MCF 10A (cell line): ENCODE measurements around the gene ARHGAP31. TPM values are rescaled to one million over a fixed set of nuclear protein-coding genes. Genes with fewer than 3 reads are reported as not detected.

ENCODE experiments used
- BruUV-seq: library from RNA; stranded (reverse); fragments of 400-500 nt; replicated peaks from 2 replicates; lab custom pipeline; 2021; lab: Mats Ljungman, UMichigan
- CTCF ChIA-PET: fragments of 300-600 bp; sonication (Branson Sonifier 250); formaldehyde crosslinking; extraction: SDS; loops from one replicate; lab custom pipeline; 2021; ENCODE audit warnings: antibody characterized with exemption, inconsistent platforms; lab: Yijun Ruan, JAX
- POLR2A ChIA-PET: fragments of 300-600, 350-650 bp; sonication (Branson Sonifier 250); formaldehyde crosslinking; extraction: SDS; loops from one replicate; lab custom pipeline; 2020; ENCODE audit warnings: antibody characterized with exemption, inconsistent platforms; lab: Yijun Ruan, JAX
- DNase-seq: peaks from one replicate; pipeline ENCODE4 v3.0.0-alpha.2; 2018; ENCODE audit not compliant: unreplicated experiment
- H3K27ac Mint-ChIP-seq: one replicate; pipeline ENCODE4 v1.8.0; 2022; ENCODE audit warnings: mild to moderate bottlenecking, low read depth, mixed read lengths; ENCODE audit not compliant: unreplicated experiment
- H3K27me3 Mint-ChIP-seq: one replicate; pipeline ENCODE4 v1.8.0; 2022; ENCODE audit warnings: mixed read lengths; ENCODE audit not compliant: insufficient read depth, unreplicated experiment
- H3K36me3 Mint-ChIP-seq: one replicate; pipeline ENCODE4 v1.8.0; 2022; ENCODE audit warnings: mild to moderate bottlenecking, moderate library complexity, mixed read lengths; ENCODE audit not compliant: insufficient read depth, unreplicated experiment
- H3K4me1 Mint-ChIP-seq: one replicate; pipeline ENCODE4 v1.8.0; 2022; ENCODE audit warnings: mixed read lengths; ENCODE audit not compliant: insufficient read depth, unreplicated experiment
- H3K4me3 Mint-ChIP-seq: one replicate; pipeline ENCODE4 v1.8.0; 2022; ENCODE audit warnings: mild to moderate bottlenecking, moderate library complexity, mixed read lengths; ENCODE audit not compliant: unreplicated experiment
- H3K9me3 Mint-ChIP-seq: one replicate; pipeline ENCODE4 v1.8.0; 2022; ENCODE audit warnings: mixed read lengths; ENCODE audit not compliant: unreplicated experiment
- intact Hi-C: fragments of 100-400 bp; cut with micrococcal nuclease; formaldehyde crosslinking; loops from 2 replicates; pipeline ENCODE4 v1.14.1; 2022
- total RNA-seq: library from RNA; stranded (reverse); gene quantifications from 2 replicates; pipeline ENCODE4 v1.2.3, GENCODE V29; 2022
- TF ChIP-seq, protein P1 (sequence below): fragments of 200-600 bp; IDR thresholded peaks from one replicate; pipeline ENCODE4 v1.8.0; 2022; ENCODE audit warnings: antibody characterized with exemption, mild to moderate bottlenecking; ENCODE audit not compliant: unreplicated experiment

Gene ARHGAP31
- total RNA-seq, 1 experiment from 2014 or later, result 4.4 TPM

DNA sequence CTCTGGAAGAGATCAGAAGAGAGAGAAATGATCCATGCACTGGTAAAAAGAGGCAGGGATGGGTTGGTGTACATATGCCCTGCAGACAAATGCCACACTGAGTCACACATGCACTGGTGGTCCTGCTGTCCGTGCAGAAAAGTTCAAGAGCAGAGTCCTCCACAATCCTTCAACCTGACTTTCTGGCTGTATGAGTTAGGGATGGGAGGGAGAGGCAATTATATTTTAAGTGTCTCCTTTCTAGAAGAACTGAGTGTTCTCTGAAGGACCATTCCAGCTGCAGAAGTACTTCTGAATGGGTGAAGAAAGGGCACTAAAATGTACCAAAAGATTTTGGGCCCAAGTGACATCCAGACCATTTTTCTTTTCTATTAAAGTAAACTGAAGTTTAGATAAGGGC, 142.8 kb downstream of the ARHGAP31 start:
- POLR2A ChIA-PET, result interaction anchor here (1.1 kb wide), 1 partner anchor 26 kb away, joined by 3 read pairs; the partner anchor contains the start of gene TMEM39A
- TF ChIP-seq, protein P1, sequence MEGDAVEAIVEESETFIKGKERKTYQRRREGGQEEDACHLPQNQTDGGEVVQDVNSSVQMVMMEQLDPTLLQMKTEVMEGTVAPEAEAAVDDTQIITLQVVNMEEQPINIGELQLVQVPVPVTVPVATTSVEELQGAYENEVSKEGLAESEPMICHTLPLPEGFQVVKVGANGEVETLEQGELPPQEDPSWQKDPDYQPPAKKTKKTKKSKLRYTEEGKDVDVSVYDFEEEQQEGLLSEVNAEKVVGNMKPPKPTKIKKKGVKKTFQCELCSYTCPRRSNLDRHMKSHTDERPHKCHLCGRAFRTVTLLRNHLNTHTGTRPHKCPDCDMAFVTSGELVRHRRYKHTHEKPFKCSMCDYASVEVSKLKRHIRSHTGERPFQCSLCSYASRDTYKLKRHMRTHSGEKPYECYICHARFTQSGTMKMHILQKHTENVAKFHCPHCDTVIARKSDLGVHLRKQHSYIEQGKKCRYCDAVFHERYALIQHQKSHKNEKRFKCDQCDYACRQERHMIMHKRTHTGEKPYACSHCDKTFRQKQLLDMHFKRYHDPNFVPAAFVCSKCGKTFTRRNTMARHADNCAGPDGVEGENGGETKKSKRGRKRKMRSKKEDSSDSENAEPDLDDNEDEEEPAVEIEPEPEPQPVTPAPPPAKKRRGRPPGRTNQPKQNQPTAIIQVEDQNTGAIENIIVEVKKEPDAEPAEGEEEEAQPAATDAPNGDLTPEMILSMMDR, result no peak
- no peaks in the 10 kb centered on the region for H3K9me3 Mint-ChIP-seq
- peaks cover 84% of the 10 kb centered on the region for H3K36me3 Mint-ChIP-seq
- BruUV-seq, result no TSS peak
- no peak overlapping the region for H3K4me3 Mint-ChIP-seq
- no peak overlapping the region for H3K27ac Mint-ChIP-seq
- CTCF ChIA-PET, result no interaction called here
- no peaks in the 10 kb centered on the region for H3K27me3 Mint-ChIP-seq
- DNase-seq, result no peak
- intact Hi-C loops, result no loop called here
- H3K4me1 Mint-ChIP-seq, result no peaks in the 10 kb centered on the region

DNA sequence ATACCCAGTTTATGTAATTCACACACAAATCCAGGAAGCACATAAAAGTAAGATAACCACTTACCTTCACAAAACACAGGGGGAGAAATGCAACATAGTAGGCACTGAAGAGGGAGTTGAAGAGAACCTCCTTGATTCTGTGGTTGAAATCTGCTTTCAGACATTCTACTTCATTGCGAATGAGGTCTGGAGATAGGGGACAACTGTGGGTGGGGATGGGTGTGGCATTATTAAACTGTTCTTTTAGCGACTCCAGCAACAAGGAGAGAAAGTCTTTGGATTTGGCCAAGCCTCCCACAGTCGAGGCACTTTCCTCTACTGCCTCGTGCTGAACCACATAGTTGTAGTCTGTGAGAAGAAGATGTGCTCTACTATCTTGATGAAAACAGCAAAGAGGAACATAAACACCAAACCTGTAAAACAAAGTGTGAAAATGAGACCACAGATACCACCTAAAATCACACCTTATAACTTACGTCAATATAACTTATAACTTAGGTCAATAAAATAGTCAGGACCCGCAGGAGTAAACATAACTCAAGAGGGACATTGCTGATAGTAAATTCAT, 143.6 kb downstream of the ARHGAP31 start:
- BruUV-seq, result no TSS peak
- POLR2A ChIA-PET, result interaction anchor here (1.1 kb wide), 1 partner anchor 25 kb away, joined by 3 read pairs; the partner anchor contains the start of gene TMEM39A

DNA sequence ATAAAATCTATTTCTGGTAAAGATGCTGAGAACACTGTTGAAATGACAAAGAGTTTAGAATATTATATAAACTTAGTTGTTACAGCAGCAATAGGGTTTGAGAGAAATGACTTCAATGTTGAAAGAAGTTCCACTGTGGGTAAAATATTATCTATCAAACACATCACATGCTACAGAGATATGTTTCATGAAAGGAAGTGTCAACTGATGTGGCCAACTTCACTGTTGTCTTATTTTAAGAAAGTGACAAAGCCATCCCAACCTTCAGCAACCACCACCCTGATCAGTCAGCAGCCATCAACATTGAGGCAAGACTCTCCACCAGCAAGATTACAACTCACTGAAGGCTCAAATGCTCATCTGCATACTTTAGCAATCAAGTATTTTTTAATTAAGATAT, 149.0 kb downstream of the ARHGAP31 start:
- H3K36me3 Mint-ChIP-seq, result peaks cover 84% of the 10 kb centered on the region
- ChIA-PET CTCF (no interaction called here), POLR2A (interaction anchor here (0.9 kb wide), 1 partner anchor 147 kb away, joined by 3 read pairs; no protein-coding TSS in a partner anchor)
- intact Hi-C loops, result no loop called here
- TF ChIP-seq, protein P1, result no peak
- BruUV-seq, result no TSS peak
- H3K4me1 Mint-ChIP-seq, result no peaks in the 10 kb centered on the region
- no peak overlapping the region for H3K27ac Mint-ChIP-seq
- no peak for DNase-seq
- no peaks in the 10 kb centered on the region for H3K9me3 Mint-ChIP-seq
- H3K27me3 Mint-ChIP-seq, result no peaks in the 10 kb centered on the region
- H3K4me3 Mint-ChIP-seq, result no peak overlapping the region

More for the DNA sequence above, 143.6 kb downstream of the ARHGAP31 start:
- H3K9me3 Mint-ChIP-seq, result no peaks in the 10 kb centered on the region
- no peaks in the 10 kb centered on the region for H3K27me3 Mint-ChIP-seq
- H3K27ac Mint-ChIP-seq, result no peak overlapping the region
- CTCF ChIA-PET, result no interaction called here
- no peak overlapping the region for H3K4me3 Mint-ChIP-seq
- intact Hi-C loops, result no loop called here
- TF ChIP-seq, protein P1, result no peak
- no peak for DNase-seq
- H3K4me1 Mint-ChIP-seq, result no peaks in the 10 kb centered on the region
- peaks cover 85% of the 10 kb centered on the region for H3K36me3 Mint-ChIP-seq

DNA sequence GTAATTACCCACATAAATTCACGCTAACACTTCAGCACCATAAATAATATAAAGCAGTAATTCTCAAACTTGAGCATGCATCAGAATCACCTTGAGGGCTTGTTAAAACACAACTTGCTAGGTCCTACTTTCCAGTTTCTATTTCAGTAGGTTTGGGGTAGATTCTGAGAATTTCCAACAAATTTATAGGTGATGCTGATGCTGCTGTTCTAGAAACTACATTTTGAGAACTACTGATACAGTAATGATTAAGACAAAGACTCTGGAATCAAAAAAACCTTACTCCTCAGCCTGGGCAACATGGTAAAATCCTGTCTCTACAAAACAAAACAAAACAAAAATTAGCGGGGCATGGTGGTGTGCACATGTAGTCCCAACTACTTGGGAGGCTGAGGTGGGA, 150.4 kb downstream of the ARHGAP31 start:
- Mint-ChIP-seq H3K9me3 (no peaks in the 10 kb centered on the region), H3K36me3 (peaks cover 84% of the 10 kb centered on the region), H3K27me3 (no peaks in the 10 kb centered on the region), H3K27ac (no peak overlapping the region), H3K4me1 (no peaks in the 10 kb centered on the region), H3K4me3 (no peak overlapping the region)
- intact Hi-C loops, result no loop called here
- DNase-seq, result no peak
- TF ChIP-seq, protein P1, result no peak
- ChIA-PET CTCF (no interaction called here), POLR2A (interaction anchor here (0.6 kb wide), 1 partner anchor 204 kb away, joined by 4 read pairs; the partner anchor contains the start of gene B4GALT4)
- no TSS peak for BruUV-seq
